HG03139 (cell line): ENCODE measurements around the gene FLT4.

ENCODE experiments used
- ATAC-seq: cut with Tn5 transposase; IDR thresholded peaks from one replicate; pipeline ENCODE4 v1.9.1; 2021; ENCODE audit not compliant: unreplicated experiment

FLT4 gene

GRCh38 chr5:180627386-180628120 is 21.8 kb downstream of the FLT4 start:
- no peak for ATAC-seq

GRCh38 chr5:180626661-180627385 is 22.6 kb downstream of the FLT4 start:
- no peak for ATAC-seq

DNA sequence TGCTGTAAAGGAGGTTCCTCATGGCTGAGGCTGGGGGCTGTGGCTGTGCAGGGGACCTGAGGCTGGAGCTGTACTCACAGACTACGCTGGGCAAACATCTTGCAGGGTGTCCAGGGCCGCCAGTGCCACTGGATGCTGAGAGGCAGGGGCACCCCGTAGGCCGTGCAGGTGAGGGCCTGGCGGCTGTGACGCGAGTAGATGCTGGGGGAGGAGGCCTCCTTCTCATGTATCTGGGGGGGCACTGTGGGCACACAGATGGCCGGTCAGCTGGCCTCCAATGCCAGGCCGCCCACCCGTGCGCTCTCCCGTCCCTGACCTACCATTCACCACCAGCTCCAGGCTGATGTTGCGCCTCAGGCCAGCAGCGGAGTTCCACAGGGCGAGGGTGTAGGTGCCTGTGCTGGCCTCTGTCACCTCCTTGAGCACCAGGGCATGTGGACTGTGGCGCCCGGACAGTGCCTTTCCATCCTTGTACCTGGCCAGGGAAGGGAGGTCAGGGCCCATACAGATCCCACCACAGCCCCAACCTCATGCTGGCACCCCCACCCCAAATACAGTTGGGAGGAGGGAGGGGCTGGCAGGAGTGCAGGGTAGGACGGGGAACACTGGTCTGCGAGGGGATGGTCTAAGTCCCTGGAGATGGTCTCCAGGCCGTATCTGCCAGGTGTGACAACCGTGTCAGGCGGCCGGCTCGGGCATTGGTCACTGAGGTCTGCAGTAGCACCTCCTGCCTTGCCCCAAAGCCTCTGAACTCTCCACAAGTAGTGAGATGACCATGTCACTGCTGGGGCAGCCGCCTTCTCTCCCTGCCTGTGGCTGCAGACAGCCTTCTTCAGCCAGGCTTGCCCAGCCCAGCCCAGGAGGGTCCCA is 23.4 kb downstream of the FLT4 start:
- no peak for ATAC-seq

GRCh38 chr5:180625125-180625790 is 24.1 kb downstream of the FLT4 start:
- ATAC-seq: no peak

GRCh38 chr5:180624587-180624986 is 24.8 kb downstream of the FLT4 start:
- no peak for ATAC-seq

- ATAC-seq: no peak
These were observed 25.6 kb downstream of the FLT4 start for GRCh38 chr5:180623844-180624243.

GRCh38 chr5:180623411-180623834 is 26.0 kb downstream of the FLT4 start:
- no peak for ATAC-seq

DNA sequence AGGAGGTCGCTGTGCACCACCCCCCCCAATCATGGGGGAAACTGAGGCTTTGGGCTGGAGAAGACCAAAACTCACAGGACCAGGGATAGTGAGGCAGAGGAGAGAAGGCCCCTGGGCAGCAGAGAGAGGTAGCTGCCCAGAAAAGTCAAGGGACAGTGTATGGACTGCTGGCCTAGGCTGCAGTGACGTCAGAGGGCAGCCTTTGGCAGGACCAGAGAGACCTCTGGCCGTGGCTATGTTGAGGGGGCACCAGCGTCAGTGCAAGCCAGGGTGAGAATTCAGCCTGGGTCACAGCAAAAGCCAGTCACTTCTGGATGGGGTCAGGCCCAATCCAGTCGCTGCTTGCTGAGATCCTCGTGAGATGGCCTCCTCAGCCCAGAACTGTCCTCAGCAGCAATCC is 26.5 kb downstream of the FLT4 start:
- ATAC-seq: no peak

DNA sequence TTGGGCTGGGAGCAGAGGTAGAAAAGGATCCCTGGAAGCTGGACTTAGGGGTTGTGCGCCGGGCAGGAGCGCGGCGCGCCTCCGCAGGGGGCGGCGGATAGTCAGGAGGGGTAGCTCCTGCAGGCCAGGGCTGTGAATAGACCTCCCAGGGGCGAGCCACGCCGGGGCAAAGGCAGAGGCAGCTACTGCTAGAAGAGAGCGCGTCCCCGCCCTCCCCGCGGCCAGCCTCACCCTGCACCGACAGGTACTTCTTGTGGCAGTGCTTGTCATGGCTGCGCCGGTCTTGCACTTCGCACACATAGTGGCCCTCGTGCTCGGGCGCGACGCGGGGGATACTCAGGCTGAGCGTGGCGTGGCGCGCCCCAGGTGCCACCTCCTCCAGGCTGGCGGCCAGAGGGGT is 28.1 kb downstream of the FLT4 start:
- no peak for ATAC-seq

DNA sequence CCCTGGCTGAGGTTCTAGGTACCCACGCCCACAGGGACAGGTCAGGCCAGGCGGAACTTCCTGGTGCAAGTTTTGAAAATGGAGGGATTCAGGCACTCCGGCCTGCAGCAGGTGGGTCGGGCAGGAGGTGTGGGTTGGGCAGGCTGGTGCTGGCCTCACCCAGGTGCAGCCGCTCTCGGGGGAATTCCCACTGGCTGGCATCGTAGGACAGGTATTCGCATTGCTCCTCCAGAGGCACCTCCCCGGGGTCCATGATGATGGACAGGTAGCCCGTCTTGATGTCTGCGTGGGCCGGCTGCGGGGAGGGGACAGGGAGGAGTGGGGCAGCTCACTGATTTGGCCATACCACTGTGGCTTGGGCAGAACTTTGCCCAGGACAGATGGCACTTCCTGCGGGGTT is 29.4 kb downstream of the FLT4 start:
- no peak for ATAC-seq

DNA sequence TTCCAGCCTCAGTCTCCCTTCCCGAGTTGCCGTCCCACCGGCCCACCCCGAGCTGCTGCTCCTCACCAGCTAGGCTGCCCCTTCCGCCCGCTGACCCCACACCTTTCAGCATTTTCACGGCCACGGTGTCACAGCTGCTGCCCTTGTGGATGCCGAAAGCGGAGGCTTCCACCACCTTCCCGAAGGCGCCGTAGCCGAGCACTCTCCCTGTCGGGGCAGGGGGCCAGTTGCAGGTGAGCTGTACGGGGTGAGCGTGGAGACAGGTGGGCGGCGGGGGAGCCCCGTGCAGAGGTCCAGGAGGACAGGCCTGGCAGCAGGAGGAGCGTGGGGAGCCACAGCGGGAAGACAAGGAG is 29.9 kb downstream of the FLT4 start:
- no peak for ATAC-seq

DNA sequence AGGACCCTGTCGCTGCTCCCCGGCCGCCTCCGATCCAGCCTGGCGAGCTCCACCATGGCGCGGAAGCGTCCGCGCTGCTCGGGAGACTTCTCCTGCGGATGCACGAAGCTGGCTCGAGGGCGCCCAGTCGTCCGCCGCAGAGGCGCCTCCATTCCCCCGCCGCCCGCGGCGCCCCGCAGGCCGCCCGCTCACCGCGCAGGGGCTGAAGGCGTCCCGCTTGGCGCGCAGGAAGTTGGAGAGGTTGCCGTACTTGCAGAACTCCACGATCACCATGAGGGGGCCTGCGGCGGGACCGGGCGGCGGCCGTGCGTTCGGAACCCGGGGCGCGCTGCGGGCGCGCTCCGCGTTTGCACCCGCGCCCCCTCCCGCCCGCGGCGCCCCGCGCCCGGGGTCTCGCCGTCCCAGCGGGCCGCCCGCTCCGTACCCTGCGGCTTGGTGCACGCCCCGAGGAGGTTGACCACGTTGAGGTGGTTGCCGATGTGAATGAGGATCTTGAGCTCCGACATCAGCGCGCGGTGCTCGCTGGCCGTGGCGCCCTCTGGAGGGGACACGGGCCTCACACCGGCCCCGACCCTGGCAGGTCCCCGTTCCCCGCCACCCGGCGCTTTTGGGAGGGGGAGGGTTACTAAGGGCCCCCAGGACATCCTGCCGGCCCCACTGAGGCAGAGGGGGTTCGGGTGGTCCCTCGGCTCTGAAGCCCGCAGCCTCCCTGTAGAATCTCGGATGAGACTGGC is 30.4 kb downstream of the FLT4 start:
- ATAC-seq: no peak

DNA sequence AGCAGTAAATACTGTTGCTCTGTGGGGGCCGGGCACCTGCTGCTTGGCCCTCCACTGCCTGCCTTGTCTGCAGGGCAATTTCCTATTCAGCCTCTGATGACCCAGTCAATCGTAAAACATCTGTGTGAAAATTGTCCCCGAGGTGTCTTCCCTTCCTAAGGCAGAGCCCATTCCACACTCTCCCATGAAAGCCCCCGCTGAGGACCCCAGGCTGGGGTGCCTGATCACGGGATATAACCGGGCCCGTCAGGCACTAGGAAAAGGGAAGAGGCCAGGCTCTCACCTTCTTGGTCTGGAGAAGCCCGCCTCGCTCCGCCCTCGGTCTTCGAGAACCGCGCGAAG is 30.9 kb downstream of the FLT4 start:
- ATAC-seq: no peak

- ATAC-seq: no peak
These were observed 35.6 kb downstream of the FLT4 start for GRCh38 chr5:180613814-180614188.

- no peak for ATAC-seq
These were observed 36.1 kb downstream of the FLT4 start for GRCh38 chr5:180613188-180613813.

- ATAC-seq: no peak
These were observed 36.7 kb downstream of the FLT4 start for GRCh38 chr5:180612683-180613082.

GRCh38 chr5:180611140-180611850 is 38.1 kb downstream of the FLT4 start:
- ATAC-seq: no peak

GRCh38 chr5:180609817-180610550 is 39.4 kb downstream of the FLT4 start:
- no peak for ATAC-seq

GRCh38 chr5:180609386-180609785 is 40.0 kb downstream of the FLT4 start:
- no peak for ATAC-seq
